Measurements from ENCODE around the gene AMBRA1. TPM values are rescaled to one million over a fixed set of nuclear protein-coding genes. Genes with fewer than 3 reads are reported as not detected.
"Not testable (repeated sequence)": the region's sequence is repeated elsewhere in the genome, so short reads cannot be mapped to it uniquely, and the experiment has no call there.

The AMBRA1 gene
- total and polyA plus RNA-seq, 11 donors, result 5.6 to 23.5 (median 16.2) TPM

- intact Hi-C loops (cut with DNase I), result loop anchor here in 3 of 10 donors (10.0 kb wide), 1 partner anchor 233 kb away; the partner anchor contains the start of genes ATG13 (in 3 of the 3) and HARBI1 (in 3 of the 3)
- DNase-seq (peak in 1 of 5 donors; percentile 29), ATAC-seq (peak in 1 of 4 donors; percentile 0)
- 4 to 11% (median 5%) methylated on average over 40 to 66 of the region's 66 CpGs for WGBS, 4 donors
- no peak for TF ChIP-seq CTCF (IDR thresholded peaks at IDR 0.05)
- H3K36me3 ChIP-seq, result peaks cover 0 to 14% (median 11%) of the 10 kb centered on the region in 9 donors
- peaks cover 0 to 32% (median 16%) of the 10 kb centered on the region in 12 donors for H3K4me1 ChIP-seq
- peak overlapping the region; percentile 40 to 78 (median 72) for H3K4me3 ChIP-seq
- peaks cover 0 to 17% (median 4%) of the 10 kb centered on the region in 9 donors for H3K27me3 ChIP-seq
- H3K9me3 ChIP-seq, result no peaks in the 10 kb centered on the region
- peak overlapping the region in 2 of 12 donors; percentile 34 to 84 for H3K27ac ChIP-seq
Observed at GRCh38 chr11:46381819-46382645, 211.8 kb downstream of the AMBRA1 start.

DNA sequence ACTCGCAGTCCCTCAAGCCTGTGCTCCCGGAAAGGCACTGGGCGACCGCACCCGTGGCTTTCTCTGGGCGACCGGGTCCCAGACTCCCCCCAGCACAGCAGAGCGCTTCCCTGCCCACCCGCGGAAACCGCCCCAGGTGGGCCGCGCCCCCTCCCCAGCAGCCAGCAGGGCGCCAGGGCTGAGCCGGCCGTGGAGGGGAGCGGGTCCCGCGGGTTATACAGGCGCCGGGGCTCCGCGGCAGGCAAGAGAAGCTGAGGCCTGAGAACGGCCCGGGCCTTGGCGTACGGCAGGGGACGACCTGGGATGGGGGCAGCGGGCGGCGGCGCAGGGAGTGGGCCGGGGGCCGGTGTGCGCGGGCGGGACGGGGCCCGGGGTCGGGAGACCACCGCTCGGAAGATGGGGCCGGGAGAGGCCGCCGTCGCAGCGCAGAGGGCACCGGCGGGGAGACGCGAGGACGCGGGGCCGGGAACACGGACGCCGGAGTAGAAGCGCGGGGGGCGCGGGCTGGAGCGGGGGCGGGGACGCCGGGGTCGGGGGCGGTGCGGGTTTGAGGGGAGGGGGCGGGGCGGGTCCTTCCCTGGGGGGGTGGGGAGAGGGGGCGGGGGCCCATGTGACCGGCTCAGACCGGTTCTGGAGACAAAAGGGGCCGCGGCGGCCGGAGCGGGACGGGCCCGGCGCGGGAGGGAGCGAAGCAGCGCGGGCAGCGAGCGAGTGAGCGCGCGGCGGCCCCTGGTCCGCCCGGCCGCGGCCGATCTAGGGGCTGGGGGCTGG lies 212.6 kb downstream of the AMBRA1 start, which contains the start of gene MDK:
Gene MDK, plus strand, starts transcription at position 622 of the 771 bp plus-strand sequence. CDS start 389 bp downstream, outside the sequence.
- peaks cover 0 to 21% (median 17%) of the 10 kb centered on the region in 9 donors for H3K36me3 ChIP-seq
- H3K4me1 ChIP-seq, result peaks cover 0 to 32% (median 16%) of the 10 kb centered on the region in 12 donors
- intact Hi-C loops (cut with DNase I), result loop anchor here in 3 of 10 donors (10.0 kb wide), 1 partner anchor 234 kb away; the partner anchor contains the start of genes ATG13 (in 3 of the 3) and HARBI1 (in 3 of the 3)
- 0 to 4% (median 1%) methylated on average over 11 to 96 of the region's 96 CpGs for WGBS, 4 donors
- TF ChIP-seq CTCF (IDR thresholded peaks at IDR 0.05) (no peak), POLR2A (IDR thresholded peaks at IDR 0.05) (no peak)
- H3K4me3 ChIP-seq, result peak within 1 kb of the TSS; percentile 40 to 78 (median 72)
- DNase-seq, result peak in 2 of 5 donors; percentile 33 to 67
- peak within 1 kb of the TSS; percentile 14 to 88 (median 80) for H3K27ac ChIP-seq
- ATAC-seq, result peak in 2 of 4 donors; percentile 2 to 6
- H3K9me3 ChIP-seq, result no peaks in the 10 kb centered on the region
- H3K27me3 ChIP-seq, result peaks cover 0 to 13% (median 0%) of the 10 kb centered on the region in 9 donors

DNA sequence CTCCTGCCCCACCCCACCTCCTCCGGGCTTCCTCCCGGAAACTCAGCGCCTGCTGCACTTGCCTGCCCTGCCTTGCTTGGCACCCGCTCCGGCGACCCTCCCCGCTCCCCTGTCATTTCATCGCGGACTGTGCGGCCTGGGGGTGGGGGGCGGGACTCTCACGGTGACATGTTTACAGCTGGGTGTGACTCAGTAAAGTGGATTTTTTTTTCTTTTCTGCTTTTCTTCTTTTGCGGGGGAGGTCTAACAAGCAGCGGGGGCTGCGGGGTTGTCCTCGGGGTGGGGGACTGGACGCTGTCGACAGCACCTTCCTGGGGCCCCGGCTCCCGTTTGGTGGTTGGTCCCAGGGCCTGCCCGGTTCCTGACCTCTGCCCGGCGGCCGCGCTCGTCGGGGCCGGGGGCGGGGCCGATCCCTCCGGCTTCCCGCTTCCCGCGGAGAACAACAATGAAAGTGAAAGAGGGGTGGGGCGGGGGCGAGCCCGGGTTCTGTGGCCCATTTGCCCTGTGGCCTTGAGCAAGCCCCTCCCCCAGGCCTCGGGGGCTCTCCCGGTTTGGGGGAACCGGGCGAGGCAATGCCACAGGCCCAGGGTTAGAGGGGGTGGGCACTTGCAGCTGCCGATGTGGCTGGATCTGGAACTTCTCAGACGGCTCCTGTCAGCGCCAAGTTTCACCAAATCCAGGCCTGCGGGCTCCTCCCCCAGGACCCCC lies 213.3 kb downstream of the AMBRA1 start:
- WGBS, 4 donors, result 5 to 12% (median 8%) methylated on average over 17 to 45 of the region's 45 CpGs
- intact Hi-C loops (cut with DNase I), result loop anchor here in 3 of 10 donors (10.0 kb wide), 1 partner anchor 234 kb away; the partner anchor contains the start of genes ATG13 (in 3 of the 3) and HARBI1 (in 3 of the 3)
- peak; percentile 75 to 83 (median 82) for DNase-seq
- Histone ChIP-seq H3K4me1 (peaks cover 0 to 32% (median 16%) of the 10 kb centered on the region in 12 donors), H3K27me3 (peaks cover 0 to 13% (median 0%) of the 10 kb centered on the region in 9 donors), H3K27ac (peak overlapping the region; percentile 14 to 88 (median 80)), H3K36me3 (peaks cover 0 to 28% (median 25%) of the 10 kb centered on the region in 9 donors), H3K4me3 (peak overlapping the region; percentile 40 to 78 (median 72)), H3K9me3 (no peaks in the 10 kb centered on the region)
- ATAC-seq, result peak; percentile 12 to 66 (median 33)
- TF ChIP-seq CTCF (IDR thresholded peaks at IDR 0.05) (no peak), POLR2A (IDR thresholded peaks at IDR 0.05) (no peak)

DNA sequence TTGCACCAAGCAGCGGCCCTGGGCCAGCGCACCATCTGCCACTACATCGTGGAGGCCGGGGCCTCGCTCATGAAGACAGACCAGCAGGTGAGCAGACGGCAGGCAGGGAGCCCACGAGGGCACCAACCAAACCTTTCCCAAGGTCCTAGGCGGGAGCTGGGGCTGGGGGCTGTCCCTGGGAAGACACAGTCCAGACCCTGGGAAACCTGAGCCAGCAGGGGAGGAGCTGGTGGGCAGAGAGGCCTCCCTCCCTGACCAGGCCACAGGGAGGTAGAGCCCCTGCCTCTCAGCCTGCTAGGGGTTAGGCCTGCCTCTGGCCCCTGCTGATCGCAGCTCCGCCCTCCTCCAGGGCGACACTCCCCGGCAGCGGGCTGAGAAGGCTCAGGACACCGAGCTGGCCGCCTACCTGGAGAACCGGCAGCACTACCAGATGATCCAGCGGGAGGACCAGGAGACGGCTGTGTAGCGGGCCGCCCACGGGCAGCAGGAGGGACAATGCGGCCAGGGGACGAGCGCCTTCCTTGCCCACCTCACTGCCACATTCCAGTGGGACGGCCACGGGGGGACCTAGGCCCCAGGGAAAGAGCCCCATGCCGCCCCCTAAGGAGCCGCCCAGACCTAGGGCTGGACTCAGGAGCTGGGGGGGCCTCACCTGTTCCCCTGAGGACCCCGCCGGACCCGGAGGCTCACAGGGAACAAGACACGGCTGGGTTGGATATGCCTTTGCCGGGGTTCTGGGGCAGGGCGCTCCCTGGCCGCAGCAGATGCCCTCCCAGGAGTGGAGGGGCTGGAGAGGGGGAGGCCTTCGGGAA lies 214.1 kb downstream of the AMBRA1 start:
- Histone ChIP-seq H3K36me3 (peaks cover 0 to 36% (median 33%) of the 10 kb centered on the region in 9 donors), H3K27ac (peak overlapping the region in 11 of 12 donors; percentile 67 to 88 (median 81)), H3K4me3 (peak overlapping the region in 6 of 12 donors; percentile 71 to 76 (median 75)), H3K4me1 (peaks cover 0 to 32% (median 16%) of the 10 kb centered on the region in 12 donors), H3K27me3 (peaks cover 0 to 13% (median 0%) of the 10 kb centered on the region in 9 donors)
- DNase-seq (peak in 1 of 5 donors; percentile 50), ATAC-seq (peak in 3 of 4 donors; percentile 2 to 11 (median 9))
- not testable (repeated sequence) for H3K9me3 ChIP-seq
- intact Hi-C loops (cut with DNase I), result loop anchor here in 3 of 10 donors (10.0 kb wide), 1 partner anchor 235 kb away; the partner anchor contains the start of genes ATG13 (in 3 of the 3) and HARBI1 (in 3 of the 3)
- 67 to 70% (median 69%) methylated on average over 4 to 34 of the region's 36 CpGs for WGBS, 4 donors
